NCI-H2107 treated with DMSO at 0.1 percent for 48 hours (cell line): ENCODE results near the gene C16orf95.

ENCODE experiments used
- DNase-seq: peaks from one replicate; lab custom pipeline; 2025; ENCODE audit not compliant: unreplicated experiment; lab: John Stamatoyannopoulos, UW

Gene C16orf95

DNA sequence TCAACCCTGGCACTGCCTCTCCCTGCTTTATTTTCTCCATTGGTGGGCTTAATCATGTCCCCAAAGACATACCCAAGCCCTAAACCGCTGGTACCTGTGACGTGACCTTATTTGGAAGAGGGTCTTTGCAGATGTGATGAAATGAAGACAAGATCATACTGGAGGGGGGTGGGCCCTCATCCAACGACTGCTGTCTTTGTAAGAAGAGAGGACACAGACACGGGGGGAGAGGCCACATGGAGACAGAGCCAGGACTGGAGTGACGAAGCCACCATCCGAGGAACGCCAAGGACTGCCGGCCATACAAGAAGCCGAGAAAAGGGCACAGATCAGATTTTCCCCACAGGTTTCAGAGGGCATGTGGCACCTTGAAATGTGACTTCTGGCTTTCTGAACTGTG is 62.5 kb downstream of the C16orf95 start:
- no peak for DNase-seq

GRCh38 chr16:87254296-87254695 is 62.9 kb downstream of the C16orf95 start:
- DNase-seq, result no peak

DNA sequence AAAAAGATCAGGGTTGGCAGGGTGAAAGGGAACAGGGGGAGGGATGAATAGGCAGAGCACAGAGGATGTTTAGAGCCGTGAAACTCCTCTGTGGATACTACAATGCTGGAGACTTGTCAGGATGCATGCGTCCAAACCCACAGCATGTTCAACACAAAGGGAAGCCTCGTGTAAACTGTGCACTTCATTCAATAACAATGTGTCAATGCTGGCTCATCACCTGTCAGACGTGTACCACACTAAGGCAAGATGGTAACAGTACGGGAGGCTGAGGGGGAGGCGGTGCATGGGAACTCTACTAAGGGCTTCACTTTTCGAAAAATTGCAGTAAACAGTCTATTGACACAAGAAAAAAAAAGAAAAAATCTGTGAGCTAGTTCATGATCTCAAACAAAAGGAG is 63.7 kb downstream of the C16orf95 start:
- no peak for DNase-seq
